Chondrocyte (in vitro differentiated cells): ENCODE data around the gene STK17B. TPM values are rescaled to one million over a fixed set of nuclear protein-coding genes. Genes with fewer than 3 reads are reported as not detected.

Source experiments
- DNase-seq: peaks from one replicate; pipeline ENCODE4 v3.0.0; 2021; ENCODE audit warnings: mixed read lengths, low spot score
- H3K27ac Mint-ChIP-seq: one replicate; pipeline ENCODE4 v1.8.0; 2021; ENCODE audit warnings: mild to moderate bottlenecking, moderate library complexity, mixed read lengths; ENCODE audit not compliant: unreplicated experiment
- H3K27me3 Mint-ChIP-seq: 2 replicates; pipeline ENCODE4 v1.8.0; 2021; ENCODE audit warnings: low read depth, mixed read lengths
- H3K36me3 Mint-ChIP-seq: 2 replicates; pipeline ENCODE4 v1.8.0; 2021; ENCODE audit warnings: low read depth, mixed read lengths
- H3K4me1 Mint-ChIP-seq: 2 replicates; pipeline ENCODE4 v1.8.0; 2021; ENCODE audit warnings: low read depth, mild to moderate bottlenecking, mixed read lengths
- H3K4me3 Mint-ChIP-seq: one replicate; pipeline ENCODE4 v1.8.0; 2021; ENCODE audit warnings: mild to moderate bottlenecking, moderate library complexity, mixed read lengths; ENCODE audit not compliant: unreplicated experiment
- H3K9me3 Mint-ChIP-seq: 2 replicates; pipeline ENCODE4 v1.8.0; 2021; ENCODE audit warnings: low read depth, mixed read lengths
- CTCF ChIP-seq: fragments of 200-600 bp; sonication (generic); IDR thresholded peaks from 2 replicates; pipeline ENCODE4 v1.5.0; 2021; ENCODE audit warnings: antibody characterized with exemption, mild to moderate bottlenecking, moderate library complexity
- total RNA-seq: library from RNA; stranded (reverse); gene quantifications from 3 replicates; pipeline ENCODE4 v1.2.1, GENCODE V29; 2021

The STK17B gene
- total RNA-seq, 1 donor from 2014 or later = 37.2 TPM

GRCh38 chr2:196184921-196185320 lies 13.5 kb upstream of the STK17B start:
- no peak overlapping the region for H3K4me3 Mint-ChIP-seq
- no peak for DNase-seq
- no peak overlapping the region for H3K27ac Mint-ChIP-seq
- no peaks in the 10 kb centered on the region for H3K36me3 Mint-ChIP-seq
- peaks cover 3% of the 10 kb centered on the region for H3K9me3 Mint-ChIP-seq
- TF ChIP-seq CTCF = no peak
- H3K4me1 Mint-ChIP-seq = peaks cover 5% of the 10 kb centered on the region
- no peaks in the 10 kb centered on the region for H3K27me3 Mint-ChIP-seq

GRCh38 chr2:196183528-196184231 lies 12.3 kb upstream of the STK17B start:
- no peak for DNase-seq
- H3K4me1 Mint-ChIP-seq = peaks cover 5% of the 10 kb centered on the region
- H3K27me3 Mint-ChIP-seq = no peaks in the 10 kb centered on the region
- H3K4me3 Mint-ChIP-seq = no peak overlapping the region
- TF ChIP-seq CTCF = no peak
- peaks cover 3% of the 10 kb centered on the region for H3K9me3 Mint-ChIP-seq
- H3K27ac Mint-ChIP-seq = no peak overlapping the region
- no peaks in the 10 kb centered on the region for H3K36me3 Mint-ChIP-seq

GRCh38 chr2:196183172-196183473 lies 11.7 kb upstream of the STK17B start:
- no peak for DNase-seq
- no peak for TF ChIP-seq CTCF
- Mint-ChIP-seq H3K27me3 (no peaks in the 10 kb centered on the region), H3K4me1 (peaks cover 5% of the 10 kb centered on the region), H3K4me3 (no peak overlapping the region), H3K9me3 (peaks cover 3% of the 10 kb centered on the region), H3K27ac (no peak overlapping the region), H3K36me3 (no peaks in the 10 kb centered on the region)

- H3K9me3 Mint-ChIP-seq = peaks cover 3% of the 10 kb centered on the region
- H3K36me3 Mint-ChIP-seq = no peaks in the 10 kb centered on the region
- H3K4me1 Mint-ChIP-seq = peaks cover 5% of the 10 kb centered on the region
- no peak for DNase-seq
- H3K27ac Mint-ChIP-seq = no peak overlapping the region
- no peaks in the 10 kb centered on the region for H3K27me3 Mint-ChIP-seq
- no peak for TF ChIP-seq CTCF
- no peak overlapping the region for H3K4me3 Mint-ChIP-seq
Observed at GRCh38 chr2:196182439-196183171, 11.2 kb upstream of the STK17B start.

- no peak for TF ChIP-seq CTCF
- no peak for DNase-seq
- Mint-ChIP-seq H3K27me3 (no peaks in the 10 kb centered on the region), H3K36me3 (no peaks in the 10 kb centered on the region), H3K4me1 (peaks cover 5% of the 10 kb centered on the region), H3K9me3 (no peaks in the 10 kb centered on the region), H3K4me3 (no peak overlapping the region), H3K27ac (no peak overlapping the region)
Observed at GRCh38 chr2:196181484-196181883, 10.1 kb upstream of the STK17B start.
